Measurements from ENCODE around the gene STIM1.

- no peak for TF ChIP-seq EZH2 (IDR thresholded peaks at IDR 0.05)
- no peak for TF ChIP-seq POLR2AphosphoS5 (IDR thresholded peaks at IDR 0.05; ENCODE audit: borderline replicate concordance, low read depth, low read length)
These were observed 49.9 kb downstream of the STIM1 start for GRCh38 chr11:3905080-3905953.
